Superior temporal gyrus (tissue), 1 donor: ENCODE data around the gene VWA8.
"Not testable (repeated sequence)": the region's sequence is repeated elsewhere in the genome, so short reads cannot be mapped to it uniquely, and the experiment has no call there.

ENCODE experiments used
- DNase-seq: peaks from one replicate; pipeline ENCODE4 v3.0.0-alpha.2; 2016; ENCODE audit errors: extremely low spot score

VWA8 gene

GRCh38 chr13:41588448-41588847 lies 372.5 kb downstream of the VWA8 start:
- no peak for DNase-seq

GRCh38 chr13:41587490-41587889 lies 373.4 kb downstream of the VWA8 start:
- no peak for DNase-seq

- no peak for DNase-seq
These were observed 374.7 kb downstream of the VWA8 start for GRCh38 chr13:41586216-41586615.

- no peak for DNase-seq
These were observed 378.9 kb downstream of the VWA8 start for GRCh38 chr13:41582027-41582463.

GRCh38 chr13:41580345-41580744 lies 380.6 kb downstream of the VWA8 start:
- no peak for DNase-seq

- no peak for DNase-seq
These were observed 381.0 kb downstream of the VWA8 start for GRCh38 chr13:41579881-41580280.

- no peak for DNase-seq
These were observed 381.7 kb downstream of the VWA8 start for GRCh38 chr13:41579168-41579567.

- DNase-seq: no peak
These were observed 382.5 kb downstream of the VWA8 start for GRCh38 chr13:41578371-41578770.

GRCh38 chr13:41577436-41577835 lies 383.5 kb downstream of the VWA8 start:
- DNase-seq: no peak

GRCh38 chr13:41573640-41574039 lies 387.3 kb downstream of the VWA8 start:
- DNase-seq: not testable (repeated sequence)

GRCh38 chr13:41571817-41572340 lies 389.0 kb downstream of the VWA8 start:
- DNase-seq: not testable (repeated sequence)

GRCh38 chr13:41568972-41569351 lies 391.9 kb downstream of the VWA8 start:
- peak; percentile 85 for DNase-seq

GRCh38 chr13:41568143-41568971 lies 392.6 kb downstream of the VWA8 start:
- DNase-seq: peak; percentile 66

- DNase-seq: no peak
These were observed 393.5 kb downstream of the VWA8 start for GRCh38 chr13:41567363-41567762.

GRCh38 chr13:41565846-41566245 lies 395.1 kb downstream of the VWA8 start:
- DNase-seq: peak; percentile 56

- no peak for DNase-seq
These were observed 395.7 kb downstream of the VWA8 start for GRCh38 chr13:41565216-41565615.

GRCh38 chr13:41563984-41564365 lies 396.9 kb downstream of the VWA8 start:
- no peak for DNase-seq

GRCh38 chr13:41563341-41563983 lies 397.4 kb downstream of the VWA8 start:
- DNase-seq: peak; percentile 80

GRCh38 chr13:41562541-41563178 lies 398.2 kb downstream of the VWA8 start:
- peak; percentile 79 for DNase-seq

GRCh38 chr13:41562083-41562482 lies 398.8 kb downstream of the VWA8 start:
- peak; percentile 97 for DNase-seq

- DNase-seq: no peak
These were observed 399.7 kb downstream of the VWA8 start for GRCh38 chr13:41561170-41561569.

GRCh38 chr13:41558781-41559560 lies 401.9 kb downstream of the VWA8 start:
- DNase-seq: no peak
